Fibroblast of gingiva (primary cell): ENCODE results near the gene SH3TC1.

ENCODE experiments used
- DNase-seq: peaks from one replicate; pipeline ENCODE4 v3.0.0-alpha.2; 2011; ENCODE audit warnings: low read depth

SH3TC1 gene

DNA sequence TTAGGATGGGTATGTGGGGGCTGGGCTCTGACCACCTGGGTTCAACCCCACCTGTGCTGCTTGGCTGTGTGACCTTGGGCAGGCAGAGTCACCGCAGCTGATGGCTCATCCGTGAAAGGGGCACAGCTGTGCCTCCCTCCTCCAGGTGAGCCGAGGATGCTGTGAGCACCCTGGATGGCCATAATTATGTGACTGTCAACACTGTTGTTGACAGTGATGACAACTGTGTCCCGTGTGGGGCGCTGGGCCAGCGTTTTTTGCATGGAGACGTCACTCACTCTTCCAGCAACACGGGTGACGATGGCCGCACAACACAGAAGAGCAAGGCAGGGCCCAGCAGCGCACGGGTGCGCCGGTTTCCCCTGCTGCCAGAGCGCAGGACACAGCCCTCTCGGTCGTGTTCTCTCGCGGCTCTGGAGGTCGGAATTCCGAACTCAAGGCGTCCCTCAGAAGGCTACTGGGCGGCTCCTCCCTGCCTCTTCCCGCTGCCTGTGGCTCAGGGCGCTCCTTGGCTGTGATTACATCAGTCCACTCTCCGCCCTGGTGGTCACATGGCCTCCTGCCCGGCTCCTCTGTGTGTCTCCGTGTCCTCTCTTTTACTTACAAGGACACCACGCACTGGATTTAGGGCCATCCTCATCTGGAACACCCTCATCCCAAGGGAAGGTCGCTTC lies 1.3 kb downstream of the SH3TC1 start:
- no peak for DNase-seq

DNA sequence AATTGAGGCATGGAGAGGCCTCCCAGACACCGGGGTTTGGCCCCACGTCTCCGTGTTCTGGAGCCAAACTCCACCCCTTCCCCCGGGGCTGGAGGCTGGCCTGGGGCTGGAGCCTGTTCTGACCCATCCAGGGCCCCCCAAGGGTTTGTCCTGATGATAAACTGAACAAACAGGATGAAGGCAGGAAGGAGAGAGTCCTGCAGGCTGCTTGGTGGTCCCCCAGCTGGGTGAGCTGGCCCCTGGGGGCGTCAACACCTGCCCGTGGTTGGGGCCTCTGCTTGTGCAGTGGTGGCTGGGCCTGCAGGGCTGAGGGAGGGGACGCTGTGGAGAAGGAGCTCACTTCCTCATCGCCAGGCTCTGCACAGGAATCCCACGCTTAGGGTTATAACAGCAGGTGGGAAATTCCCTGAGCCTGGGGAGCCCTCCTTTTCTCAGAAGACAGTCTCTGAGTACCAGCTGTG lies 2.3 kb downstream of the SH3TC1 start:
- no peak for DNase-seq

DNA sequence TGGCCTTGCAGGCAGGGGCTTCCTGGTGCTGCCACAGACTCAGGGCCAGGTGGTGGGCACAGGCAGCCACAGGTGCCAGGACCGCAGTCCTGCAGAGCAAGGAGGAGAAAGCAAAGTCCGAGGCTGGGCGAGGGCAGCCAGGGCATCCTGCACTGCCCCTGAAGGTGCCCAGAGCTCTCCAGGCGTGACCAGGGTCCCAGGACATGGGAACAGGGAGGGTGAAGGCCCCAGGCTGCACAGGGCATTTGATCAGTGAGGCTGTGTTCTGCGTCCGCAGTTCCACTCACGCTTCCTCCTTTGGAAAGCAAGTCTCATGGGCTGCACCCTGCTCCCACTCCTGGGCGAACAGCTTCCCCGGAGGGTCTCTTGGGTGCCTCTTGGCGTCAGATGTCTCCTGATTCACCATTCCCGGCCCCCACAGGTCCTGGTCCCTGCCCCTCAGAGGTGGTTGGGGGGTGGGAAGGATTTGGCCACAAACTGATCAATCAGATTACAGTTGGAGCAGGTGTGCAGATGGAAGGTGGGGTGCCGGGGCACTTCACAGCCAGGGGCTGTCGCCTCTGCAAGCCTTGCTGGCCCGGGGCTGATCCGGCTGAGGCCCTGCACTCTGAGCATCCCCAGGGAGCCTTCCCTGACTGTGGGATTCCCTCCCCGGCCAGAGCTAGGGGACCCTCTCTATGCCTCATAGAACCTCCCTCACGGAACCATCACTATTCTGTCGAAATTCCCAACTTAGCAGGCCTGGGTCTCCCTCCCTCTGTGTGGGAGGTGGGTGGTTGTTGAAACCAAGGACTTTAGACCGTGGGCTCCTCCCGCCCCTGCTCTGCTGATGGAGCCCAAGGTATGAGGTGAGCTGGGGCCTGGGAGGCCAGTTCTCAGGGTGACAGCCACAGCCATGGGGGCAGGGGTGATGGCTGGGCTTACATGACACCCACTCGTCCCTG lies 3.3 kb downstream of the SH3TC1 start:
- no peak for DNase-seq

DNA sequence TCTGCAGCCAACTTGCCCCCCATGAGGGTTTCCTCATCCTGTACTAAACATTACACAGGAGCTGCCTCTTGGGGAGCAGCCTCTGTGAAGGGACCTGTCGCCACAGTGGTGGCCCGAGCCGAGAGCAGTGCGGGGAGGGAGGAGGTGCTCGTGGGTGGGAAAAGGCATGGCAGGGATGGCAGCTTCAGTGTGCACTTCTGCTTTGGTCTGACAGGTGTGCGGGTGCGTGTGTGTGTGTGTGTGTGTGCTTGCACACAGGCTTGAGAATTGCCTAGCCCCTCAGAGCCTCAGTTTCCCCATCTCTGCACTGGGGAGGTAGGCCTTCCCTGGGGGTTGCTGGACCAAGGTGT lies 3.9 kb downstream of the SH3TC1 start:
- no peak for DNase-seq

- DNase-seq: no peak
Observed at GRCh38 chr4:8203817-8204216, 4.7 kb downstream of the SH3TC1 start.

GRCh38 chr4:8204576-8205227 lies 5.6 kb downstream of the SH3TC1 start:
- DNase-seq: no peak

GRCh38 chr4:8205241-8205707 lies 6.2 kb downstream of the SH3TC1 start:
- no peak for DNase-seq

GRCh38 chr4:8205749-8206611 lies 6.9 kb downstream of the SH3TC1 start:
- no peak for DNase-seq

DNA sequence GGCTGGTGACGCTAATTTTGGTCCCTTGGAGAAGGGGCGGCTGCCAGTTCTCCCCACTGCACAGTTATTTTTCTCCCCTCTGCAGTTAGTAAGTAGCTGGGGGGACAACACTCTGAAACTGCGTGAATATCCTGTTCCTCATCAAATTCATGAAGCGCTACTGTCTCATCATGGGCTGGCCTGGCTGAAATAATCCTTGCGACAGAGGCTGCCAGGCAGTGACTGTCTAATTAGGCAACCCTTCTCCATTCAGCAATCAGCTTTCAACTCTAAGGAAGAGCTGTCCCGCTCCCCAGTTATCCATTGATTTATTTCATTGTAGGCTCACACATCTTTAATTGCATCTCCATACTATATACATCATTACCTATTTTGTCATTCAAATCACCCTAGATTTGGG lies 8.2 kb downstream of the SH3TC1 start:
- peak; percentile 13 for DNase-seq

DNA sequence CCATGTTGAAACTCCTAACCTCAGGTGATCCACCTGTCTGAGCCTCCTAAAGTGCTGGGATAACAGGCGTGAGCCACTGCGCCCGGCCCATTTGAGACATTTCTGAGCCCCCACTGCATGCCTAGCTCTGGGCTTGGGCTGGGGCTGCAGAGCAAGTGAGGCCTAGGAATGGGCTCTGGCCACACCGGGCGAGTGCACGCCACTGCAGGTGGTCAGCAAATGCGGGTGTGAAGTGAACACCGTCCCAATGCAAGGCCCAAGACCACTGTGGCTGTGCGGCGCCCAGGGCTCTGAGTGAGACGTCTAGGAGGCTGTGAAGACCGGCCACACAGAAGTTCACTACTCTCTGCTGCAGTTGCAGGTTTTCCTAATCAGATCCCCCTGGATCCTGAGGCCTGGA lies 9.5 kb downstream of the SH3TC1 start:
- no peak for DNase-seq

DNA sequence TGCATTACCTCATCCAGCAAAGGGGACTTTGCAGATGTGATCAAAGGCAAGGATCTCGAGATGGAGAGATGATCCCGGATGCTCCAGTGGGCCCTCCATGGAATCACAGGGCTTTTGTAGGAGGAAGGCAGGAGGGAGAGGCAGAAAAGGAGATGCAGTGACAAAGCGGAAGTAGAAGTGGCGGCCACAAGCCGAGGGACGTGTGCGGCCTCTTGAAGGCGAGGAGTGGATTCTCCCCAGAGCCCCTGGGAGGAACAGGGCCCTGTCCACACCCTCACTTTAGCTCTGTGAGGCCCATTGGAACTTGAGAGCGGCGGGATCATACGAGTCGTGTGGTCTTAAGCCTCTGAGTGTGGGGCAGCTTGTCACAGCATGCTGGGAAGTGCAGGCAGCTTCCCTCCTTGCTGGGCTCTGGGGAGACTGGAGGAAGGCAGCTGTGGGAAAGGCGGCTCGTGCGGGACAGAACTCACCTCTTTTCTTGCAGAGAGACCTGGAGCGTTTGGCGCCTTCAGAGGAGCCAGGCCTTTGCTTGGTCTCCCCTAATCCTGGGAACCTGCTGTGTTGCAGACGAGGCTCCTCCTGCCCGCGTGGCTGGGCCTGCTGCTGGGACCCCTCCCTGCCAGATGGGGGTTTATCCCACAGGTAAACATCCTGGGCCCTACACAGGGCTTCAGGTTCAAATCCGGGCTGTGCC lies 10.2 kb downstream of the SH3TC1 start:
- no peak for DNase-seq

- DNase-seq: no peak
Observed at GRCh38 chr4:8210010-8210409, 10.9 kb downstream of the SH3TC1 start.

DNA sequence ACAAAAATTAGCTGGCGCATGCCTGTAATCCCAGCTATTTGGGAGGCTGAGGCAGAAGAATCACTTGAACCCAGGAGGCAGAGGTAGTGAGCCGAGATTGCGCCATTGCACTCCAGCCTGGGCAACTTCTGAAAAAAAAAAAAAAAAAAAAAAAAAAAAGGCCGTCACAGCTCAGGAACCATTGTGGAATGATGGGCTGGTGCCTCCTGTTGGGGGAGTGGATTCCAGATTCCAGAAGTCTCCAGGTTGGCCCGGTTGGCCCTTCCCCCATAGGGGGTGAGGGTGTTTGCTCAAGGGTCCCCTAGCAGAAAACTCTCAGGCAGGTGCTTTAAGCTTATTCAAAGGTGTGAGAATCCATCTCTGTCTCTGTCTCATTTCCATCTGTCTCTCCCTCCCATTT lies 11.5 kb downstream of the SH3TC1 start:
- no peak for DNase-seq

DNA sequence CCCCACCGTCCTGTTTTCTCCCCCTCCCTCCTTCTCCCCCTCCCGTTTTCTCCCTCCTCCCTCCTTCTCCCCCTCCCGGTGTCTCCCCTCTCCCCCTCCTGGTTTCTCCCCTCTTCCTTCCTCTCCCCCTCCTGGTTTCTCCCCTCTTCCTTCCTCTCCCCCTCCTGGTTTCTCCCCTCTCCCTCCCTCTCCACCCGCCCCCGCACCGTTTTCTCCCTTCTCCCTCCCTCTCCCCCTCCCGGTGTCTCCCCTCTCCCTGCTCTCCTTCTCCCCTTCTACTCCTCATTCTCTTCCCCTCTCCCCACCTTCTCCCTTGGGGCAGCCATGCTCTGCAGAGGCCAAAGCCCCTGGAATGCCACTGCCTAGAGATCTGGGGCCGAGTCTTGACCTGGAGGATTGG lies 12.2 kb downstream of the SH3TC1 start:
- DNase-seq: no peak

DNA sequence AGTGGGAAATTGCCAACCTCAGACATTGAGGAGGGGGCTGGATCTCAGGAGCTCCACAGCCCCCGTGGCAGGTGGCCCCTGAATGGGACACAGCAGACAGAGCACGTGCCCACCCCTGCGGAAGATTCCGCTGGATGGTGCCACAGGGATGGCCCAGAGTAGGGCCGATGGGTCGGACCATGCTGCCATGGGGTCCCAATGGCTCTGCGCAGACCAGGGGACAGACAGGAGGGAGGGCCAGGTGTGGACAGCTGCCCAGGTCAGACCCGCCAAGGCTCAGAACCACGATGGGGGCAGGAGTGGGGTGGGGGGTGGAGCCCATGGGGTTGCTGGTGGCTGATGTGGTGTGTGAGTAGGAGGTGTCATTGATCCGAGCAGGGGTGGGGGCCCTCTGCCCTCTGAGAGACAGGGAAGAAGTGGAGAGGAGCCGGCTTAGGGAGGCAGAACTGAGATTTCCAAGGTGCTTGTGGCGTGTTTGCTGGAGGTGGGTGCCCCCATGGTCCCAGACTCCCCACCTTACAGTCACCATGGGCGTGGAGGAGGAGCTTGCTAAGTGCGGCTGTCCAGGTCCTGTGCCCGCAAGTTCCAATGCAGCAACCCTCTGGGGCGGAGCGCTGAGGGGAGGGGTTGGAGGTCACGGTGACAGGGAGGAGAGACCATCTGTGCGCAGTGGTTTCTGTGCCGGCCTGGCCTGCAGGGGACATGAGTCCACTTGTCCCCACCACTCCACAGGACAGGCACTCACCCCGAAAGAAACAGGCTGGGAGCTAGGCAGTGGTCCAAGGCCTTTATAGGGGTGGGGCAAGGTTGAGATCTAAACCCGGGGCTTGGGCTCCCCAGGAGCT lies 12.9 kb downstream of the SH3TC1 start:
- no peak for DNase-seq

DNA sequence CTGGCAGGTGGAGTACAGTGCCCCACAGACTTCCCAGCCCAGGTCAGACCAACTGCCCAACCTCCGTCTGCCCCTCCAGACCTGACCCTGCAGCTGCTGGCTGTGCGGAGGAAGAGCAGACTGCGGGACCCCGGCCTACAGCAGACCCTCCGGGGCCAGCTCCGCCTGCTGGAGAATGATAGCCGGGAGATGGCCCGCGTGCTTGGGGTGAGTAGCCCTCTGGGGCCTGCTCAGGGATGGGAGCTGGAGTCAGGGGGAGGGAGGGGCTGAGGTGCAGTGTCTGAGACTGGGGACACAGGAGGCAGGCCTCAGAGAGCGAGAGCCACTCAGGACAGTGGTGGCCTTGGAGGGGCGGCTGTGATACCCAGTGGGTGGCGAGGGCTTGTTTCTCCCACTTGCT lies 13.5 kb downstream of the SH3TC1 start:
- no peak for DNase-seq

DNA sequence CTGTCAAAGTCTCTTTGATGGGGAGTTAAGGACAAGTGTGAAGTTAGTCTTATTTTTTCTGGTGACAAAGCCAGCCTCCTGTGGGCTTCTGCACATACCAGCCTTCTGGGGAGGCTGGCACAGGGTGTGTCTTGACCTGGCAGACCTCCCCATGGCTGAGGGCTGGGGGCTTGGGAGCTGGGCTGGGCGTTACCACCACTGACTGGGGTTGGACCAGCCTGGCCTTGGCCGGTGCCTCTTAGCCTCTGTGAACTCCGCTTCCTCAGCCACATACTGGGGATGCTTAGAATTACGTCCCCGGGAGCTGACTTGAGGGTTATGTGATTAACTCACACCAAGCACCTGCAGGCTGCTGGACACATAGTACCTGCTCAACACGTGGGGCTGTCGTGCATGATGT lies 14.0 kb downstream of the SH3TC1 start:
- no peak for DNase-seq

DNA sequence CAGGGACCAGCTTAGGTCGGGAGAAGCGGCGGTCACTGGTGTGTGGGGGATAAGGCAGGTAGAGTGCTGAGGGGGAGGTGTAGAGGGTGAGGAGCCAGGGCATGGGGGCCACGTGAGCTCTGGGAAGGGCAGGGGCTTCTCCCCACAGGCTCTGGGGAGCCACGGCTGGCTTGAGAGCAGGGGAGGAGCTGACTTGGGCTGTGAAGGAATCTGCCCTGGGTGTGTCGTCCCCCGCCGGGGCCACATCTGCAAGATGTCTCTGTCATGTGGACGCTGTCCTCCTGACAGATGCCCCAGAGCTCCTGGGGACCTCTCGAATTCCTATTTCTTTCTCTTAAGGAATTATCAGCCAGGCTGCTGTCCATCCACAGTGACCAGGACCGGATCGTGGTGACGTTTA lies 15.0 kb downstream of the SH3TC1 start:
- no peak for DNase-seq

GRCh38 chr4:8215001-8215427 lies 15.9 kb downstream of the SH3TC1 start:
- peak; percentile 87 for DNase-seq
